OCI-LY7 (cell line): ENCODE data around the gene MEIS2. TPM values are rescaled to one million over a fixed set of nuclear protein-coding genes. Genes with fewer than 3 reads are reported as not detected.

ENCODE experiments used
- BruUV-seq: library from RNA; stranded (reverse); fragments of 400-500 nt; replicated peaks from 2 replicates; lab custom pipeline; 2021; lab: Mats Ljungman, UMichigan
- CTCF ChIA-PET: fragments of 300-600 bp; sonication (Branson Sonifier 250); formaldehyde crosslinking; loops from one replicate; lab custom pipeline; 2022; ENCODE audit warnings: antibody characterized with exemption; ENCODE audit not compliant: unreplicated experiment; lab: Charles Lee
- POLR2A ChIA-PET: fragments of 300-600 bp; sonication (Branson Sonifier 250); formaldehyde crosslinking; loops from one replicate; lab custom pipeline; 2022; ENCODE audit warnings: antibody characterized with exemption; lab: Charles Lee
- DNase-seq: peaks from one replicate; pipeline ENCODE4 v3.0.0-alpha.2; 2015; ENCODE audit warnings: low spot score
- H2AFZ ChIP-seq: fragments of 200-600 bp; sonication (generic), shearing (Covaris generic); 2 replicates; pipeline ENCODE4 v1.6.1; 2014; ENCODE audit warnings: mild to moderate bottlenecking, antibody characterized with exemption, low read length, moderate library complexity
- H3K27ac ChIP-seq: fragments of 200-600 bp; sonication (generic); 2 replicates; pipeline ENCODE4 v1.5.1; 2014; ENCODE audit warnings: mixed run types, low read depth, mild to moderate bottlenecking, moderate library complexity, low read length, inconsistent platforms; ENCODE audit not compliant: poor library complexity, severe bottlenecking
- H3K36me3 ChIP-seq: fragments of 200-600 bp; sonication (generic); 2 replicates; pipeline ENCODE4 v1.6.1; 2014; ENCODE audit warnings: mild to moderate bottlenecking, antibody characterized with exemption, low read length, moderate library complexity, mixed read lengths; ENCODE audit not compliant: insufficient read depth
- H3K4me1 ChIP-seq: fragments of 200-600 bp; sonication (generic); 2 replicates; pipeline ENCODE4 v1.5.1; 2014; ENCODE audit warnings: mild to moderate bottlenecking, low read length; ENCODE audit not compliant: insufficient read depth, poor library complexity, severe bottlenecking
- H3K4me2 ChIP-seq: fragments of 200-600 bp; sonication (generic); 2 replicates; pipeline ENCODE4 v1.6.1; 2014; ENCODE audit warnings: mild to moderate bottlenecking, low read length
- H3K4me3 ChIP-seq: fragments of 200-600 bp; sonication (generic); 2 replicates; pipeline ENCODE4 v1.5.1; 2014; ENCODE audit warnings: mild to moderate bottlenecking, low read depth, low read length; ENCODE audit not compliant: poor library complexity, severe bottlenecking
- H3K79me2 ChIP-seq: fragments of 200-600 bp; sonication (generic); 2 replicates; pipeline ENCODE4 v1.6.1; 2016; ENCODE audit warnings: low read depth, mild to moderate bottlenecking, low read length, moderate library complexity, mixed read lengths; ENCODE audit not compliant: insufficient read depth
- H3K9me2 ChIP-seq: fragments of 200-600 bp; sonication (generic); 2 replicates; pipeline ENCODE4 v1.6.1; 2016; ENCODE audit warnings: mild to moderate bottlenecking, low read length, mixed read lengths; ENCODE audit not compliant: insufficient read depth
- H3K9me3 ChIP-seq: fragments of 200-600 bp; sonication (generic); 2 replicates; pipeline ENCODE4 v1.6.1; 2014; ENCODE audit warnings: mild to moderate bottlenecking, mixed run types, low read length, mixed read lengths
- H4K20me1 ChIP-seq: fragments of 200-600 bp; sonication (generic); 2 replicates; pipeline ENCODE4 v1.6.1; 2014; ENCODE audit warnings: mild to moderate bottlenecking, antibody characterized with exemption, low read length, moderate library complexity, mixed read lengths; ENCODE audit not compliant: insufficient read depth
- CTCF ChIP-seq: fragments of 200-600 bp; sonication (generic); conservative IDR thresholded peaks from 2 replicates; pipeline ENCODE4 v1.5.1; 2014; ENCODE audit warnings: mild to moderate bottlenecking, antibody characterized with exemption, low read length, moderate library complexity, mixed read lengths
- EZH2phosphoT487 ChIP-seq: fragments of 200-600 bp; sonication (generic); IDR thresholded peaks from 2 replicates; pipeline ENCODE4 v1.6.1; 2018; ENCODE audit warnings: low read depth, borderline replicate concordance, mild to moderate bottlenecking, mixed run types, antibody characterized with exemption, low read length, moderate library complexity, mixed read lengths
- intact Hi-C: fragments of 100-400 bp; cut with micrococcal nuclease; formaldehyde crosslinking; loops from one replicate; pipeline ENCODE4 v1.10.0; 2022; ENCODE audit not compliant: unreplicated experiment
- total RNA-seq, 2 experiments: library from RNA; depleted of rRNA in 1 of 2; stranded (reverse); fragments of >200 nt in 1 of 2; shearing (Covaris generic) in 1 of 2; gene quantifications; 2 replicates each; pipeline ENCODE4 v1.2.3, GENCODE V29; 2014 to 2022

Gene MEIS2
- total RNA-seq, 2 experiments from 2014 or later = 31.0 to 35.8 TPM

- BruUV-seq = no TSS peak
- no peaks in the 10 kb centered on the region for H3K79me2 ChIP-seq
- H3K9me3 ChIP-seq = no peaks in the 10 kb centered on the region
- DNase-seq = no peak
- H3K27ac ChIP-seq = no peak overlapping the region
- no peak overlapping the region for H2AFZ ChIP-seq
- no peaks in the 10 kb centered on the region for H3K9me2 ChIP-seq
- H3K4me2 ChIP-seq = no peak overlapping the region
- TF ChIP-seq CTCF (no peak), EZH2phosphoT487 (no peak)
- H3K4me1 ChIP-seq = no peaks in the 10 kb centered on the region
- ChIA-PET POLR2A (interaction anchor here (1.6 kb wide), 1 partner anchor 12 kb away, joined by 6 read pairs; no protein-coding TSS in a partner anchor), CTCF (no interaction called here)
- peaks cover 9% of the 10 kb centered on the region; the same call in 1 of the 2 replicates for H4K20me1 ChIP-seq
- peaks cover 90% of the 10 kb centered on the region for H3K36me3 ChIP-seq
- no peak overlapping the region for H3K4me3 ChIP-seq
- intact Hi-C loops = no loop called here
Observed at GRCh38 chr15:37086120-37086519, 14.2 kb downstream of the MEIS2 start.

GRCh38 chr15:37084602-37085001 lies 15.7 kb downstream of the MEIS2 start:
- Histone ChIP-seq H3K4me1 (no peaks in the 10 kb centered on the region), H3K9me2 (no peaks in the 10 kb centered on the region), H3K4me3 (no peak overlapping the region), H4K20me1 (0 out of 2 replicates have a peak, but pooled peaks cover 4% of the 10 kb centered on the region), H3K9me3 (no peaks in the 10 kb centered on the region), H3K27ac (no peak overlapping the region), H3K79me2 (no peaks in the 10 kb centered on the region), H3K4me2 (no peak overlapping the region), H3K36me3 (peaks cover 88% of the 10 kb centered on the region), H2AFZ (no peak overlapping the region)
- no peak for DNase-seq
- intact Hi-C loops = no loop called here
- BruUV-seq = no TSS peak
- ChIA-PET CTCF (no interaction called here), POLR2A (interaction anchor here (1.0 kb wide), 1 partner anchor 9 kb away, joined by 3 read pairs; no protein-coding TSS in a partner anchor)
- TF ChIP-seq CTCF (no peak), EZH2phosphoT487 (no peak)

- H3K27ac ChIP-seq = no peak overlapping the region
- CTCF ChIA-PET = no interaction called here
- H4K20me1 ChIP-seq = 0 out of 2 replicates have a peak, but pooled peaks cover 2% of the 10 kb centered on the region
- intact Hi-C loops = no loop called here
- H3K9me3 ChIP-seq = no peaks in the 10 kb centered on the region
- no peak overlapping the region for H3K4me2 ChIP-seq
- H3K4me3 ChIP-seq = no peak overlapping the region
- H3K36me3 ChIP-seq = peaks cover 80% of the 10 kb centered on the region
- no peak for DNase-seq
- no peaks in the 10 kb centered on the region for H3K79me2 ChIP-seq
- no peaks in the 10 kb centered on the region for H3K4me1 ChIP-seq
- TF ChIP-seq EZH2phosphoT487 = no peak
- TF ChIP-seq CTCF = no peak
- no peak overlapping the region for H2AFZ ChIP-seq
- H3K9me2 ChIP-seq = no peaks in the 10 kb centered on the region
- no TSS peak for BruUV-seq
- POLR2A ChIA-PET = no interaction called here
Observed at GRCh38 chr15:37083610-37084009, 16.7 kb downstream of the MEIS2 start.
